H1 (cell line): ENCODE measurements around the gene INPP5J. TPM values are rescaled to one million over a fixed set of nuclear protein-coding genes. Genes with fewer than 3 reads are reported as not detected.

Experiments used
- CEBPB ChIP-seq: IDR thresholded peaks from 2 replicates; pipeline ENCODE4 v1.6.1; 2012; ENCODE audit warnings: low read depth, low read length
- CHD2 ChIP-seq: IDR thresholded peaks from 2 replicates; pipeline ENCODE4 v1.6.1; 2012; ENCODE audit warnings: low read length, improper control_type of control experiment
- CREB1 ChIP-seq: IDR thresholded peaks from 2 replicates; pipeline ENCODE4 v1.6.1; 2012; ENCODE audit warnings: inconsistent platforms
- NRF1 ChIP-seq: IDR thresholded peaks from 2 replicates; pipeline ENCODE4 v1.6.1; 2011; ENCODE audit warnings: mild to moderate bottlenecking, low read depth, low read length, improper control_type of control experiment
- SP2 ChIP-seq: IDR thresholded peaks from 2 replicates; pipeline ENCODE4 v1.6.1; 2012; ENCODE audit warnings: mild to moderate bottlenecking, low read length, inconsistent platforms
- SP4 ChIP-seq: IDR thresholded peaks from 2 replicates; pipeline ENCODE4 v1.6.1; 2012; ENCODE audit warnings: low read length, inconsistent platforms
- polyA plus RNA-seq, 7 experiments: library from polyadenylated mRNA; depleted of rRNA in 3 of 7; stranded (reverse) in 5 of 7; unstranded in 2 of 7; fragments of >200 nt in 5 of 7; fragments of 200-250 nt in 2 of 7; gene quantifications; 1 replicate in 5 of 7; 2 replicates in 1 of 7; 4 replicates in 1 of 7; pipeline versions ENCODE4 v1.2.1 to v1.2.3, GENCODE V29; 2011 to 2013; ENCODE audit warnings: missing spikeins in 2 of 7, mixed read lengths in 2 of 7
- total RNA-seq: library from RNA; stranded (reverse); fragmentation: NEBNext Ultra II Directional; extraction: Animal tissue kit (Norgen Biotek cat#: 25700); gene quantifications from 2 replicates; pipeline ENCODE4 v1.2.1, GENCODE V29; 2021

Gene INPP5J
- total and polyA plus RNA-seq, 2 of the 8 experiments (the other 6 are each of a cell fraction or from before 2014, with no cell fraction given): 5.4 to 6.0 TPM

DNA sequence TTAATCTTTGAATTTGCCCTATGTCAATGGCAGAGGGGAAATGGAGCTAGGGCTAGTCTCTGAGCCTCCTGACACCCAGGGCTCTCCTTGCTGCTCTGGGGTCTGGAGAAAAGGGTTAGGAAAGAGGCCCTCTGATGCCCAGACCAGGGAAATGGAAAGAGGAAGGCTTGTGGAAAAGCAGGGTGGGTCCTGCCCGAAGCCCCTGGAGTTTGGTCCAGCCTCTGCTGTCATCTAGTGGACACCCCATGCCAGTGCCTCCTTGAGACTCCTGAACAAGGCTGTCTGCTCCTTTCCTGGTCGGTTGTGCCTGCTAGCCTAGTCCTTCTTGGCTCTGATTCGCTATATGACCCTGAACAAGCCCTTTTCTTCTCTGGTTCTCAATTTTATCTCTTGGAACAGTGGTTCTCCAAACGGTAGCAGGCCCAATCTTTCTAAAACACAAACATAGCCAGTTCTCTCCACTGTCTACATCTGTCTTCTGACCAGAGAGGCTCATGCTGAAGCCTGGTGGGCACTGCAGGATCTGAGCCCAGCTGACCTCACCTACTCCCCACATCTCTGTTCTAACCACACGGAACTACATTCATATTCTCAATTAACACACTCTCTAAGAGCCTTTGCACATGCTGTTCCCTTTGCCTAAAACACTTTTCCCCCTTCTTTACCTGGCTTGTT, 26.3 kb downstream of the INPP5J start (continued):
- TF ChIP-seq CHD2 (no peak), SP4 (no peak), CEBPB (no peak), SP2 (no peak), CREB1 (0 out of 2 replicates have a peak, but pooled peaks have one; percentile 22), NRF1 (no peak)
